Smooth muscle cell (in vitro differentiated cells): Measurements from ENCODE around the gene NEK4. TPM values are rescaled to one million over a fixed set of nuclear protein-coding genes. Genes with fewer than 3 reads are reported as not detected.

ENCODE experiments used
- DNase-seq: peaks from one replicate; lab custom pipeline; 2025; ENCODE audit not compliant: unreplicated experiment; lab: John Stamatoyannopoulos, UW
- H2AFZ ChIP-seq: fragments of 200-600 bp; sonication (generic); 2 replicates; pipeline ENCODE4 v1.6.0; 2016; ENCODE audit warnings: antibody characterized with exemption, low read depth, mild to moderate bottlenecking
- H3F3A ChIP-seq: fragments of 200-600 bp; sonication (generic); 2 replicates; pipeline ENCODE4 v1.6.0; 2017; ENCODE audit warnings: antibody characterized with exemption, low read depth
- H3K27ac ChIP-seq: fragments of 200-600 bp; sonication (generic); 2 replicates; pipeline ENCODE4 v1.5.1; 2016; ENCODE audit warnings: low read depth, mild to moderate bottlenecking
- H3K27me3 ChIP-seq: fragments of 200-600 bp; sonication (generic); 2 replicates; pipeline ENCODE4 v1.6.1; 2016; ENCODE audit warnings: low read depth, mild to moderate bottlenecking
- H3K36me3 ChIP-seq: fragments of 200-600 bp; sonication (generic); 2 replicates; pipeline ENCODE4 v1.5.1; 2016; ENCODE audit warnings: low read depth
- H3K4me1 ChIP-seq: fragments of 200-600 bp; sonication (generic); 2 replicates; pipeline ENCODE4 v1.5.1; 2016; ENCODE audit warnings: low read depth
- H3K4me2 ChIP-seq: fragments of 200-600 bp; sonication (generic); 2 replicates; pipeline ENCODE4 v1.6.0; 2016; ENCODE audit warnings: mild to moderate bottlenecking
- H3K4me3 ChIP-seq: fragments of 200-600 bp; sonication (generic); 2 replicates; pipeline ENCODE4 v1.5.1; 2016; ENCODE audit warnings: mild to moderate bottlenecking
- H3K79me2 ChIP-seq: fragments of 200-600 bp; sonication (generic); 2 replicates; pipeline ENCODE4 v1.6.0; 2016; ENCODE audit warnings: low read depth, mild to moderate bottlenecking
- H3K9ac ChIP-seq: fragments of 200-600 bp; sonication (generic); 2 replicates; pipeline ENCODE4 v1.6.0; 2016; ENCODE audit warnings: low read depth
- H3K9me3 ChIP-seq: fragments of 200-600 bp; sonication (generic); replicated peaks from 2 replicates; pipeline ENCODE4 v1.5.1; 2016; ENCODE audit warnings: low read depth
- H4K20me1 ChIP-seq: fragments of 200-600 bp; sonication (generic); 2 replicates; pipeline ENCODE4 v1.6.0; 2016; ENCODE audit warnings: low read depth
- CTCF ChIP-seq: fragments of 200-600 bp; sonication (generic); IDR thresholded peaks from 2 replicates; pipeline ENCODE4 v1.5.1; 2017; ENCODE audit warnings: borderline replicate concordance, mild to moderate bottlenecking, antibody characterized with exemption; ENCODE audit not compliant: insufficient read depth, poor library complexity, severe bottlenecking
- WGBS: methylation state at CpG from one replicate; pipeline ENCODE4 v1.1.7; 2016; ENCODE audit warnings: low lambda C conversion rate; 5-methylcytosine and 5-hydroxymethylcytosine counted together
- polyA plus RNA-seq: library from polyadenylated mRNA; unstranded; fragments of >200 nt; fragmentation: Nextera tagmentation; extraction: Ambion mirVana; gene quantifications from 2 replicates; pipeline ENCODE4 v1.2.1, GENCODE V29; 2016
- total RNA-seq: library from RNA; depleted of rRNA; stranded (reverse); fragments of >200 nt; gene quantifications from 2 replicates; pipeline ENCODE4 v1.2.3, GENCODE V29; 2014

NEK4 gene
- total RNA-seq (9.6 and 11.0 TPM in 2 replicates), polyA plus RNA-seq (7.1 and 8.6 TPM in 2 replicates)

GRCh38 chr3:52770496-52771333, at the start of gene NEK4:
NEK4 (minus strand) TSS chr3:52770940; CDS start chr3:52770746, 194 bp downstream.
- peak within 1 kb of the TSS; percentile 97 for H3K4me3 ChIP-seq
- peak; percentile 77 for DNase-seq
- H3K79me2 ChIP-seq = peaks cover 23% of the 10 kb centered on the region
- peak within 1 kb of the TSS; percentile 98 for H2AFZ ChIP-seq
- H3K4me1 ChIP-seq = peaks cover 10% of the 10 kb centered on the region
- H3K9ac ChIP-seq = peak within 1 kb of the TSS; percentile 77
- no peaks in the 10 kb centered on the region for H3K9me3 ChIP-seq
- WGBS = 1% methylated on average over 66 of the region's 67 CpGs
- peak within 1 kb of the TSS; percentile 98 for H3K4me2 ChIP-seq
- no peaks in the 10 kb centered on the region for H3K27me3 ChIP-seq
- TF ChIP-seq CTCF = no peak
- peaks cover 7% of the 10 kb centered on the region for H3K36me3 ChIP-seq
- H3K27ac ChIP-seq = peak within 1 kb of the TSS; percentile 53
- no peaks in the 10 kb centered on the region for H4K20me1 ChIP-seq
- no peaks in the 10 kb centered on the region for H3F3A ChIP-seq

- no peaks in the 10 kb centered on the region for H4K20me1 ChIP-seq
- H3F3A ChIP-seq = no peaks in the 10 kb centered on the region
- 93% methylated on average over 2 of the region's 2 CpGs for WGBS
- H2AFZ ChIP-seq = no peak overlapping the region
- no peak for DNase-seq
- no peaks in the 10 kb centered on the region for H3K79me2 ChIP-seq
- H3K4me2 ChIP-seq = no peak overlapping the region
- no peaks in the 10 kb centered on the region for H3K27me3 ChIP-seq
- no peaks in the 10 kb centered on the region for H3K9me3 ChIP-seq
- H3K4me3 ChIP-seq = no peak overlapping the region
- TF ChIP-seq CTCF = no peak
- H3K4me1 ChIP-seq = no peaks in the 10 kb centered on the region
- no peak overlapping the region for H3K9ac ChIP-seq
- no peak overlapping the region for H3K27ac ChIP-seq
- H3K36me3 ChIP-seq = no peaks in the 10 kb centered on the region
These were observed 49.2 kb upstream of the NEK4 start for GRCh38 chr3:52819936-52820335.

GRCh38 chr3:52817860-52818259, 47.1 kb upstream of the NEK4 start:
- TF ChIP-seq CTCF = no peak
- Histone ChIP-seq H3K36me3 (no peaks in the 10 kb centered on the region), H3K27me3 (no peaks in the 10 kb centered on the region), H2AFZ (no peak overlapping the region), H3K4me1 (no peaks in the 10 kb centered on the region), H3K4me3 (no peak overlapping the region), H3K9me3 (no peaks in the 10 kb centered on the region), H3K79me2 (no peaks in the 10 kb centered on the region), H3K27ac (no peak overlapping the region), H4K20me1 (no peaks in the 10 kb centered on the region), H3K4me2 (no peak overlapping the region), H3F3A (no peaks in the 10 kb centered on the region), H3K9ac (no peak overlapping the region)
- 98% methylated on average over 7 of the region's 7 CpGs for WGBS
- no peak for DNase-seq

- H2AFZ ChIP-seq = no peak overlapping the region
- TF ChIP-seq CTCF = no peak
- no peak overlapping the region for H3K4me2 ChIP-seq
- 95% methylated on average over 10 of the region's 10 CpGs for WGBS
- H3K4me1 ChIP-seq = no peaks in the 10 kb centered on the region
- no peaks in the 10 kb centered on the region for H3K36me3 ChIP-seq
- no peak overlapping the region for H3K27ac ChIP-seq
- no peak overlapping the region for H3K9ac ChIP-seq
- no peaks in the 10 kb centered on the region for H3K79me2 ChIP-seq
- H3F3A ChIP-seq = no peaks in the 10 kb centered on the region
- no peak overlapping the region for H3K4me3 ChIP-seq
- no peaks in the 10 kb centered on the region for H4K20me1 ChIP-seq
- H3K9me3 ChIP-seq = no peaks in the 10 kb centered on the region
- DNase-seq = no peak
- H3K27me3 ChIP-seq = no peaks in the 10 kb centered on the region
These were observed 46.5 kb upstream of the NEK4 start for GRCh38 chr3:52817221-52817620.
